ENCODE results near the gene UNC80. TPM values are rescaled to one million over a fixed set of nuclear protein-coding genes. Genes with fewer than 3 reads are reported as not detected.

UNC80 gene
- total RNA-seq, 2 donors from 2014 or later = 3.6 to 8.6 TPM

GRCh38 chr2:210009126-210009525 lies 237.5 kb downstream of the UNC80 start:
- Histone ChIP-seq H3K27me3 (replicated peaks; ENCODE audit: insufficient read depth) (no peaks in the 10 kb centered on the region), H3K36me3 (no peaks in the 10 kb centered on the region), H3K4me3 (no peak overlapping the region), H3K9me3 (no peaks in the 10 kb centered on the region), H3K27ac (no peak overlapping the region), H3K4me1 (replicated peaks) (no peaks in the 10 kb centered on the region)
- no peak for DNase-seq (ENCODE audit: low spot score)
- intact Hi-C loops (cut with DNase I) = no loop called here
- TF ChIP-seq, protein P1, sequence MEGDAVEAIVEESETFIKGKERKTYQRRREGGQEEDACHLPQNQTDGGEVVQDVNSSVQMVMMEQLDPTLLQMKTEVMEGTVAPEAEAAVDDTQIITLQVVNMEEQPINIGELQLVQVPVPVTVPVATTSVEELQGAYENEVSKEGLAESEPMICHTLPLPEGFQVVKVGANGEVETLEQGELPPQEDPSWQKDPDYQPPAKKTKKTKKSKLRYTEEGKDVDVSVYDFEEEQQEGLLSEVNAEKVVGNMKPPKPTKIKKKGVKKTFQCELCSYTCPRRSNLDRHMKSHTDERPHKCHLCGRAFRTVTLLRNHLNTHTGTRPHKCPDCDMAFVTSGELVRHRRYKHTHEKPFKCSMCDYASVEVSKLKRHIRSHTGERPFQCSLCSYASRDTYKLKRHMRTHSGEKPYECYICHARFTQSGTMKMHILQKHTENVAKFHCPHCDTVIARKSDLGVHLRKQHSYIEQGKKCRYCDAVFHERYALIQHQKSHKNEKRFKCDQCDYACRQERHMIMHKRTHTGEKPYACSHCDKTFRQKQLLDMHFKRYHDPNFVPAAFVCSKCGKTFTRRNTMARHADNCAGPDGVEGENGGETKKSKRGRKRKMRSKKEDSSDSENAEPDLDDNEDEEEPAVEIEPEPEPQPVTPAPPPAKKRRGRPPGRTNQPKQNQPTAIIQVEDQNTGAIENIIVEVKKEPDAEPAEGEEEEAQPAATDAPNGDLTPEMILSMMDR (IDR thresholded peaks at IDR 0.05) = no peak
- no peak for TF ChIP-seq POLR2A (IDR thresholded peaks at IDR 0.05)
- no peak for TF ChIP-seq POLR2AphosphoS5 (IDR thresholded peaks at IDR 0.05)
- WGBS = 70% methylated on average over 6 of the region's 6 CpGs

DNA sequence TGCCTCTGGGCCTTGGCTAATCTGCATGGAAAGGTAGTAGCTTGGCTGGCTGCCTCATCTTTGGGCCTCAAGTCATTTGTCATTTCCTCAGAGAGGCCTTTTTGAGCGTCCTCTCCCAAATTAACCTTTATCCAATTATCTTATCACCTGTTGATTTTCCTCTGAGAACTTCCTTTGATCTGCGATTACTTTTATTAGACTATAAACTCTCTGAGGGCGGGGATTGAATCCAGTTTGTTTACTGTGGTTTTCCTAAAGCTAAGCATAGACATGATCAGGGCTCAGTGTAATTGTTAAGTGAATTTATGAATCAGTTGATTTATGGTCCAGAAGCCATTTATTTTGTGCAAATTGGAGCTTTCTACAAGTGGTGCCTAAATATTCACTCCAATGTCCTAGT lies 238.3 kb downstream of the UNC80 start:
- Histone ChIP-seq H3K4me1 (replicated peaks) (no peaks in the 10 kb centered on the region), H3K9me3 (no peaks in the 10 kb centered on the region), H3K4me3 (no peak overlapping the region), H3K27me3 (replicated peaks; ENCODE audit: insufficient read depth) (no peaks in the 10 kb centered on the region), H3K36me3 (no peaks in the 10 kb centered on the region), H3K27ac (no peak overlapping the region)
- intact Hi-C loops (cut with DNase I) = no loop called here
- no peak for DNase-seq (ENCODE audit: low spot score)
- TF ChIP-seq POLR2A (IDR thresholded peaks at IDR 0.05) (no peak), POLR2AphosphoS5 (IDR thresholded peaks at IDR 0.05) (no peak)
- TF ChIP-seq, protein P1 (IDR thresholded peaks at IDR 0.05) = no peak
- 21% methylated on average over 3 of the region's 3 CpGs for WGBS

DNA sequence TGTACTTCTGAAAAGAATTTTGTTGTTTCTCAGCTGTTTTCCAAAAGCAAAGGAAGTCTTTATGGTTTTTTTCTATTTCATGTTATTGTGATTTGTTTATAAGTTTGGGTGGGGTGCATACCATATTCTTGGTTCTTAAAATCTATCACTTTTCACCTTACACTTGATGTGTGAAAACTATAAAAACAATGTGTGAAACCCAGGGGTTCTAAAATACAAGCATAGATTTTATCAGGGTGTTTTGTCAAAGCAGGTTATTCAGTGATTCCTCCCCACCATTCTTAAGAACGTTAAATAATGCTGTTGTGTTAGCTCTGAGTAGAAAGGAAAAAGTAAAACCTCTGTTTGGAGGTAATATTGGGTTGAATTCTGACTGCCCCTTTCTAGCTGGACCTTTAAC lies 248.5 kb downstream of the UNC80 start:
- 66% methylated on average over 1 of the region's 1 CpG for WGBS
- no peaks in the 10 kb centered on the region for H3K27me3 ChIP-seq (replicated peaks; ENCODE audit: insufficient read depth)
- H3K36me3 ChIP-seq = peaks cover 0 to 2% of the 10 kb centered on the region in 2 donors
- no peak overlapping the region for H3K27ac ChIP-seq
- DNase-seq (ENCODE audit: low spot score) = no peak
- H3K9me3 ChIP-seq = no peaks in the 10 kb centered on the region
- H3K4me3 ChIP-seq = no peak overlapping the region
- no peaks in the 10 kb centered on the region for H3K4me1 ChIP-seq (replicated peaks)
- TF ChIP-seq, protein P1 (IDR thresholded peaks at IDR 0.05) = no peak
- TF ChIP-seq POLR2AphosphoS5 (IDR thresholded peaks at IDR 0.05) = no peak
- TF ChIP-seq POLR2A (IDR thresholded peaks at IDR 0.05) = no peak
- intact Hi-C loops (cut with DNase I) = no loop called here

DNA sequence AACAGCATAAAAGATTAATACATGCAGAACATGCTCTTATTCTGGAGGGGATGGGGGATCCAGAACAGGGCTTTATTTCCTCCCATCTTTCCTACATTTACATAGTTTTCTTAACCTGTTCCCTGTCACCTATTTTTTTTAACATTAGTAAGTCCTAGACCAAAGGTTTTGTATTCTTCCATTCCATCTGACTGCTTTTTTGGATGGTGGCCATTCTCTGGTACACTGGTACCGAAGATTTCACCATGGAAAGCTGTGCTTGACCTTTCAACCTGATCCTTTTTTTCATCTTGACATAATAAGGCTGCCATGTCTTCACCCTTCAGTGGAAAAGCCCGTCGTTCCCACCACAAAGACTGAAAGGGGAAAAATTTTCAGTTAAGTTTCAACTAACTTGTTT lies 251.2 kb downstream of the UNC80 start:
- intact Hi-C loops (cut with DNase I) = no loop called here
- TF ChIP-seq POLR2A (IDR thresholded peaks at IDR 0.05) (no peak), POLR2AphosphoS5 (IDR thresholded peaks at IDR 0.05) (no peak)
- WGBS = 87% methylated on average over 3 of the region's 3 CpGs

DNA sequence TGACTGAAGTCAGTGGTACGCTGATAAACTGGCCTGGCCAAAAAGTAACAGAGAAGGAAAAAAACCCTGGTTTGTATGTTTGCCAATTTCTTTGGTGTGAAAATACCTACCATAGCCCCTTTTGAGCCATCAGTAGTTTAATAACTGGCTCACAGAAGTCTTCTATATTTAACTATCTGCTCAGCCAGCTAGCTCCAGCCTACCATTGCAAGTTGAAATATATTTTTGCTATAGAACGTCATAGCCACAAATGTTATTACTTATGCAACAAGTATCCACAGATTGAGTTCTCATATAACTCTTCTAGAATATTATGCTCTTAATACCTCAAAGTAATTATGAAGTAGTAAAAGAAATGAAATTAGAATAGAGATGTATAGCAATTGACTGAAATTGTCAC lies 256.0 kb downstream of the UNC80 start:
- DNase-seq (ENCODE audit: low spot score) = no peak
- intact Hi-C loops (cut with DNase I) = no loop called here
- Histone ChIP-seq H3K4me1 (replicated peaks) (no peaks in the 10 kb centered on the region), H3K27me3 (replicated peaks; ENCODE audit: insufficient read depth) (no peaks in the 10 kb centered on the region), H3K36me3 (no peaks in the 10 kb centered on the region), H3K4me3 (no peak overlapping the region), H3K9me3 (no peaks in the 10 kb centered on the region), H3K27ac (no peak overlapping the region)
- 85% methylated on average over 2 of the region's 2 CpGs for WGBS
- TF ChIP-seq POLR2AphosphoS5 (IDR thresholded peaks at IDR 0.05) (no peak), POLR2A (IDR thresholded peaks at IDR 0.05) (no peak)
- TF ChIP-seq, protein P1 (IDR thresholded peaks at IDR 0.05) = no peak

More for the DNA sequence above, 251.2 kb downstream of the UNC80 start:
- no peak for DNase-seq (ENCODE audit: low spot score)
- no peaks in the 10 kb centered on the region for H3K27me3 ChIP-seq (replicated peaks; ENCODE audit: insufficient read depth)
- H3K36me3 ChIP-seq = peaks cover 0 to 2% of the 10 kb centered on the region in 2 donors
- no peak overlapping the region for H3K27ac ChIP-seq
- H3K4me3 ChIP-seq = no peak overlapping the region
- no peaks in the 10 kb centered on the region for H3K4me1 ChIP-seq (replicated peaks)
- H3K9me3 ChIP-seq = no peaks in the 10 kb centered on the region

All from prostate gland (tissue), 2 donors.